Neutrophil (primary cell): ENCODE measurements around the gene HOXD13.

ENCODE experiments used
- H3K27ac ChIP-seq: fragments of 200-600 bp; sonication (generic); 2 replicates; pipeline ENCODE4 v1.5.1; 2016; ENCODE audit warnings: mild to moderate bottlenecking, moderate library complexity
- H3K27me3 ChIP-seq: fragments of 200-600 bp; sonication (generic); 2 replicates; pipeline ENCODE4 v1.6.0; 2016; ENCODE audit warnings: mild to moderate bottlenecking
- H3K36me3 ChIP-seq: fragments of 200-600 bp; sonication (generic); 2 replicates; pipeline ENCODE4 v1.5.1; 2017
- H3K4me1 ChIP-seq, 2 experiments: fragments of 200-600 bp in 1 of 2; sonication (generic) in 1 of 2; 1 replicate in 1 of 2; 2 replicates in 1 of 2; pipeline versions ENCODE4 v1.5.1 to v1.6.1; 2013 to 2016; ENCODE audit warnings: low read depth in 1 of 2, low read length in 1 of 2, mild to moderate bottlenecking in 1 of 2, moderate library complexity in 1 of 2; ENCODE audit not compliant: control insufficient read depth in 1 of 2, insufficient read depth in 1 of 2
- H3K4me3 ChIP-seq, 2 experiments: fragments of 200-600 bp in 1 of 2; sonication (generic) in 1 of 2; 1 replicate in 1 of 2; 2 replicates in 1 of 2; pipeline ENCODE4 v1.5.1; 2013 to 2016; ENCODE audit warnings: low read depth in 1 of 2, low read length in 1 of 2, mild to moderate bottlenecking in 1 of 2, moderate library complexity in 1 of 2
- H3K9me3 ChIP-seq: fragments of 200-600 bp; sonication (generic); 2 replicates; pipeline ENCODE4 v1.5.1; 2016
- TF ChIP-seq, protein P1 (sequence below): fragments of 200-600 bp; sonication (generic); IDR thresholded peaks from 2 replicates; pipeline ENCODE4 v1.5.1; 2016; ENCODE audit warnings: antibody characterized with exemption

Gene HOXD13

GRCh38 chr2:176068419-176068832 lies 24.1 kb upstream of the HOXD13 start:
- H3K4me3 ChIP-seq, result no peak overlapping the region
- peaks cover 100% of the 10 kb centered on the region for H3K27me3 ChIP-seq

DNA sequence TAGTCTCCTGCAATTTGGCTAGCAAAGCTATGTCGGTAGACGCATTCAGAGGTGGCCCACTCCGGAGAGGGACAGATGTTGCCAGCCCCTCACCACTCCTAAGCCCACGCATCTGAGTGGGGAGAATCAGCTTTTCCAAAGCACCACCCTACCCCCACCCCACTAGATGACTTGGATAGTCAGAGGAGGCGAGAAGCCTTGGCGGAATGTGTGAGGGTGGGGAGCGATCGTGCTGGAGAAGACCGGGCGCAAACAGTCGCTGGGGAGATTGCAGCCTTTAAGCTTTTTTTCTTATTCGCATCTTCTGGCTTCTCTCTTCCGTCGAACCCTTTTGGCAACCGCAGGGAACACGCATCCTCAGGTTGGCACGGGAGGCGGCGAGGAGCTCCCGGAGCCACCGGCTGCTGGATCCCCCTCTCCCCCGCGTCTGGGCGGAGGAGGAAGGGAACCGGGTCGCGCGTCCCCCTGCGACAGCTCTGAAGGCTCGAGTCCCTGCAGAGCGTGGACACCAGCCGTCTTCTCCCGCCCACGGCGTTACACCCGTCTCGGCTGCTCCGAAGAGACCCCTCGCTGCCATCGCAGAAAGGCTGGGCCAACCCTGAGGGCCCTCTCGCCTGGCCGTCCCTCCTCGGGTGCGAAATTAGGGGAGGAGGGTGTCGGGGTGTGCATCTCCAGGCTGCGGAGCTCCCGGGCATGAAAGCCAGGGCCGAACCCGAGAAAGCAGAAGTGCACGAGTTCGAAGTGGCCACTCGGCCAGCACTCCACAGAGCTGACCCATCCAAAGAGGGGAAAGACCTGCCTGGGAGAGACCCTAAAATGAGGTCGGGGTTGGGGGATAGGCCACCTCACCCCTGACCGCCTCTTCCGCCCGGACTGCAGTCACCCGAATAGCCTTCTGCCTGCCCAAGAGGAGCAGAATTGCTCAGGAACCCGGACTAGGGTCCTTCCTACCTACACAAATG lies 20.9 kb upstream of the HOXD13 start:
- H3K9me3 ChIP-seq, result no peaks in the 10 kb centered on the region
- peaks cover 100% of the 10 kb centered on the region for H3K27me3 ChIP-seq
- H3K4me3 ChIP-seq, result no peak overlapping the region
- H3K4me1 ChIP-seq, result peaks cover 20 to 25% of the 10 kb centered on the region in 2 experiments
- H3K27ac ChIP-seq, result no peak overlapping the region
- TF ChIP-seq, protein P1, sequence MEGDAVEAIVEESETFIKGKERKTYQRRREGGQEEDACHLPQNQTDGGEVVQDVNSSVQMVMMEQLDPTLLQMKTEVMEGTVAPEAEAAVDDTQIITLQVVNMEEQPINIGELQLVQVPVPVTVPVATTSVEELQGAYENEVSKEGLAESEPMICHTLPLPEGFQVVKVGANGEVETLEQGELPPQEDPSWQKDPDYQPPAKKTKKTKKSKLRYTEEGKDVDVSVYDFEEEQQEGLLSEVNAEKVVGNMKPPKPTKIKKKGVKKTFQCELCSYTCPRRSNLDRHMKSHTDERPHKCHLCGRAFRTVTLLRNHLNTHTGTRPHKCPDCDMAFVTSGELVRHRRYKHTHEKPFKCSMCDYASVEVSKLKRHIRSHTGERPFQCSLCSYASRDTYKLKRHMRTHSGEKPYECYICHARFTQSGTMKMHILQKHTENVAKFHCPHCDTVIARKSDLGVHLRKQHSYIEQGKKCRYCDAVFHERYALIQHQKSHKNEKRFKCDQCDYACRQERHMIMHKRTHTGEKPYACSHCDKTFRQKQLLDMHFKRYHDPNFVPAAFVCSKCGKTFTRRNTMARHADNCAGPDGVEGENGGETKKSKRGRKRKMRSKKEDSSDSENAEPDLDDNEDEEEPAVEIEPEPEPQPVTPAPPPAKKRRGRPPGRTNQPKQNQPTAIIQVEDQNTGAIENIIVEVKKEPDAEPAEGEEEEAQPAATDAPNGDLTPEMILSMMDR, result no peak
- no peaks in the 10 kb centered on the region for H3K36me3 ChIP-seq

More at GRCh38 chr2:176068419-176068832, 24.1 kb upstream of the HOXD13 start:
- Histone ChIP-seq H3K36me3 (no peaks in the 10 kb centered on the region), H3K9me3 (no peaks in the 10 kb centered on the region), H3K27ac (no peak overlapping the region), H3K4me1 (peaks cover 20 to 25% of the 10 kb centered on the region in 2 experiments)
- TF ChIP-seq, protein P1, result no peak

GRCh38 chr2:176072292-176072669 lies 20.2 kb upstream of the HOXD13 start:
- Histone ChIP-seq H3K36me3 (no peaks in the 10 kb centered on the region), H3K27ac (no peak overlapping the region), H3K27me3 (peaks cover 100% of the 10 kb centered on the region), H3K4me3 (no peak overlapping the region), H3K4me1 (peaks cover 14 to 19% of the 10 kb centered on the region in 2 experiments), H3K9me3 (no peaks in the 10 kb centered on the region)
- TF ChIP-seq, protein P1, result no peak

- Histone ChIP-seq H3K9me3 (no peaks in the 10 kb centered on the region), H3K36me3 (no peaks in the 10 kb centered on the region), H3K27ac (no peak overlapping the region), H3K4me3 (no peak overlapping the region), H3K4me1 (peaks cover 5 to 9% of the 10 kb centered on the region in 2 experiments), H3K27me3 (peaks cover 100% of the 10 kb centered on the region)
- TF ChIP-seq, protein P1, result no peak
These were observed 19.3 kb upstream of the HOXD13 start for GRCh38 chr2:176072951-176073904.

GRCh38 chr2:176074919-176075425 lies 17.5 kb upstream of the HOXD13 start:
- Histone ChIP-seq H3K9me3 (no peaks in the 10 kb centered on the region), H3K4me1 (peaks cover 15 to 22% of the 10 kb centered on the region in 2 experiments), H3K4me3 (no peak overlapping the region), H3K27me3 (peaks cover 100% of the 10 kb centered on the region), H3K27ac (no peak overlapping the region), H3K36me3 (no peaks in the 10 kb centered on the region)
- TF ChIP-seq, protein P1, result no peak
